Keratinocyte (primary cell): ENCODE data around the gene RBM4B.
A peak's percentile ranks its signal among the peaks of the same experiment; 100 is the strongest.

Experiments used
- CTCF ChIP-seq, 3 experiments: IDR thresholded peaks in 1 of 3; conservative IDR thresholded peaks in 1 of 3; optimal IDR thresholded peaks in 1 of 3; 2 replicates in 2 of 3; 3 replicates in 1 of 3; pipeline versions ENCODE3 to v1.5.1; 2011; ENCODE audit warnings: low read length in 3 of 3, mild to moderate bottlenecking in 3 of 3, moderate library complexity in 2 of 3, control low read depth in 1 of 3, inconsistent platforms in 1 of 3; ENCODE audit not compliant: insufficient read depth in 2 of 3; ENCODE audit errors: extremely low read depth in 1 of 3
- EZH2 ChIP-seq: IDR thresholded peaks from one replicate; pipeline ENCODE4 v1.6.1; 2012; ENCODE audit warnings: inconsistent platforms, mild to moderate bottlenecking, low read length, moderate library complexity

- TF ChIP-seq CTCF (optimal IDR thresholded peaks at IDR 0.05 in 1 of 3, IDR thresholded peaks at IDR 0.05 in 1 of 3, conservative IDR thresholded peaks at IDR 0.05 in 1 of 3; ENCODE audit: extremely low read depth in 1 of 3, insufficient read depth in 2 of 3, low read length in 3 of 3), result peak in 1 of 3 experiments; percentile 32
- TF ChIP-seq EZH2, result no peak
These were observed 7.8 kb upstream of the RBM4B start for GRCh38 chr11:66685276-66686099.
